GM18870 (cell line): ENCODE measurements around the gene MFAP3.
A peak's percentile ranks its signal among the peaks of the same experiment; 100 is the strongest.
"Not testable (repeated sequence)": the region's sequence is repeated elsewhere in the genome, so short reads cannot be mapped to it uniquely, and the experiment has no call there.

Experiments used
- ATAC-seq: cut with Tn5 transposase; IDR thresholded peaks from one replicate; pipeline ENCODE4 v1.9.1; 2021; ENCODE audit warnings: moderate library complexity; ENCODE audit not compliant: unreplicated experiment

Gene MFAP3

GRCh38 chr5:154038707-154039457 is at the start of gene MFAP3, which contains the start of gene FAM114A2:
MFAP3 (plus strand) TSS chr5:154038967; CDS start chr5:154049723, 10,756 bp downstream.
FAM114A2 (minus strand) TSS chr5:154038910; CDS start chr5:154034953, 3,957 bp downstream.
- ATAC-seq = peak; percentile 92

- ATAC-seq = no peak
Observed at GRCh38 chr5:153991168-153991567, 47.6 kb upstream of the MFAP3 start.

GRCh38 chr5:153998010-153998409 is 40.8 kb upstream of the MFAP3 start:
- ATAC-seq = no peak

- no peak for ATAC-seq
Observed at GRCh38 chr5:153998768-153999167, 40.0 kb upstream of the MFAP3 start.

- no peak for ATAC-seq
Observed at GRCh38 chr5:153999995-154000394, 38.8 kb upstream of the MFAP3 start.

- ATAC-seq = no peak
Observed at GRCh38 chr5:154000703-154001102, 38.1 kb upstream of the MFAP3 start.

GRCh38 chr5:154002093-154002492 is 36.7 kb upstream of the MFAP3 start:
- ATAC-seq = no peak

GRCh38 chr5:154002511-154003020 is 36.2 kb upstream of the MFAP3 start:
- no peak for ATAC-seq

GRCh38 chr5:154005648-154006047 is 33.1 kb upstream of the MFAP3 start:
- no peak for ATAC-seq

- ATAC-seq = no peak
Observed at GRCh38 chr5:154010660-154011059, 28.1 kb upstream of the MFAP3 start.

- no peak for ATAC-seq
Observed at GRCh38 chr5:154015071-154015693, 23.6 kb upstream of the MFAP3 start.

- not testable (repeated sequence) for ATAC-seq
Observed at GRCh38 chr5:154018919-154019318, 19.8 kb upstream of the MFAP3 start.

GRCh38 chr5:154025951-154026350 is 12.8 kb upstream of the MFAP3 start:
- ATAC-seq = no peak

- no peak for ATAC-seq
Observed at GRCh38 chr5:154031937-154032489, 6.8 kb upstream of the MFAP3 start.

- ATAC-seq = no peak
Observed at GRCh38 chr5:154034944-154035343, 3.8 kb upstream of the MFAP3 start.

GRCh38 chr5:154038261-154038706 is 483 bp upstream of the MFAP3 start:
- peak; percentile 64 for ATAC-seq

- no peak for ATAC-seq
Observed at GRCh38 chr5:154039458-154039829, 677 bp downstream of the MFAP3 start.

GRCh38 chr5:154042766-154043165 is 4.0 kb downstream of the MFAP3 start:
- ATAC-seq = no peak

GRCh38 chr5:154044099-154044498 is 5.3 kb downstream of the MFAP3 start:
- ATAC-seq = no peak

GRCh38 chr5:154044581-154044980 is 5.8 kb downstream of the MFAP3 start:
- no peak for ATAC-seq

GRCh38 chr5:154046486-154046885 is 7.7 kb downstream of the MFAP3 start:
- no peak for ATAC-seq

- ATAC-seq = peak; percentile 48
Observed at GRCh38 chr5:154047324-154047723, 8.6 kb downstream of the MFAP3 start.
